ENCODE data around the gene MSANTD1.

GRCh38 chr4:3236326-3236878 lies 12.6 kb upstream of the MSANTD1 start:
- TF ChIP-seq, protein P1, sequence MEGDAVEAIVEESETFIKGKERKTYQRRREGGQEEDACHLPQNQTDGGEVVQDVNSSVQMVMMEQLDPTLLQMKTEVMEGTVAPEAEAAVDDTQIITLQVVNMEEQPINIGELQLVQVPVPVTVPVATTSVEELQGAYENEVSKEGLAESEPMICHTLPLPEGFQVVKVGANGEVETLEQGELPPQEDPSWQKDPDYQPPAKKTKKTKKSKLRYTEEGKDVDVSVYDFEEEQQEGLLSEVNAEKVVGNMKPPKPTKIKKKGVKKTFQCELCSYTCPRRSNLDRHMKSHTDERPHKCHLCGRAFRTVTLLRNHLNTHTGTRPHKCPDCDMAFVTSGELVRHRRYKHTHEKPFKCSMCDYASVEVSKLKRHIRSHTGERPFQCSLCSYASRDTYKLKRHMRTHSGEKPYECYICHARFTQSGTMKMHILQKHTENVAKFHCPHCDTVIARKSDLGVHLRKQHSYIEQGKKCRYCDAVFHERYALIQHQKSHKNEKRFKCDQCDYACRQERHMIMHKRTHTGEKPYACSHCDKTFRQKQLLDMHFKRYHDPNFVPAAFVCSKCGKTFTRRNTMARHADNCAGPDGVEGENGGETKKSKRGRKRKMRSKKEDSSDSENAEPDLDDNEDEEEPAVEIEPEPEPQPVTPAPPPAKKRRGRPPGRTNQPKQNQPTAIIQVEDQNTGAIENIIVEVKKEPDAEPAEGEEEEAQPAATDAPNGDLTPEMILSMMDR (conservative IDR thresholded peaks at IDR 0.05; ENCODE audit: low read depth, low read length): no peak
- TF ChIP-seq EZH2 (IDR thresholded peaks at IDR 0.05; ENCODE audit: low read length, unreplicated experiment) (no peak), EZH2phosphoT487 (IDR thresholded peaks at IDR 0.05; ENCODE audit: borderline replicate concordance, low read length) (no peak)

All from PC-3 (cell line).